ENCODE data around the gene FBXW9. TPM values are rescaled to one million over a fixed set of nuclear protein-coding genes. Genes with fewer than 3 reads are reported as not detected.

The FBXW9 gene
- total and polyA plus RNA-seq, 2 experiments from 2014 or later = 6.6 to 19.4 TPM

DNA sequence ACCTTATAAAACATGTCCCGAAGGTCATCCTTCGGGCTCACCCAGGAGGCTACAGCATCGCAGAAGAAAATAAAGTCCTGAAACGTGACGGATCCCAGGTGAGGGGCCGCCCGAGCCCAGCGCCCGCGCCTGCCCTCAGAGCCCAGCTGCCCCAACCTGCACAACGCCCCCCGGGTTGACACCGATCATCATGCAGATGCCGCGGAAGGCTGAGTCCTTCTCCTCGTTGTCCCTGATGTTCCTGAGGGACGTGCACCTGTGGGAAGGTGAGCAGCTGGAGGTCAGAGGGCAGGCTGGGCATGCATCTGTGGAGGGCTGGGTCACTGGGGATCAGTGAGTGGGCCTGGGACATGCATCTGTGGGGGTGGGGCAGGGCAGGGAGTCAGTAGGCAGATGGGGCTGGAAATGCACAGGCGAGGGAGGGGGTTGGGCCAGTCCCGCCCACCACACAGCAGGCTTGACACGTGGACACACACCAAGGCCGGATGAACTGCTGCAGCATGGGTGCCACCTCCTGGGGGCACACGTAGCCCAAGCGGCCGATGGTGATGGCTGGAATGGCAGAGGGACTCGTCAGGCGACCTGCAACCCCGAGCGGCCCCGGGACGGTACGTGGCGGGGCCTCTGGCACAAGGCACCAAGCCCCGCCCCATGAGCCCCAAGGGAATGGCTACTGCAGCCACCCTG is 5.3 kb upstream of the FBXW9 start:
- Mint-ChIP-seq H3K36me3 (ENCODE audit: low read depth) (peaks cover 76% of the 10 kb centered on the region), H3K27ac (no peak overlapping the region), H3K4me1 (peaks cover 14% of the 10 kb centered on the region), H3K9me3 (no peaks in the 10 kb centered on the region; the same call in 2 of the 3 replicates), H3K27me3 (ENCODE audit: insufficient read depth, low read depth, poor library complexity) (peaks cover 23% of the 10 kb centered on the region), H3K4me3 (no peak overlapping the region)
- H3K27me3 ChIP-seq (ENCODE audit: insufficient read depth) = no peaks in the 10 kb centered on the region
- H3K36me3 ChIP-seq (ENCODE audit: insufficient read depth) = peaks cover 46% of the 10 kb centered on the region
- no peaks in the 10 kb centered on the region for H3K9me2 ChIP-seq (ENCODE audit: insufficient read depth)
- peaks cover 63% of the 10 kb centered on the region for H3F3A ChIP-seq (replicated peaks; ENCODE audit: low read depth)
- H3K4me2 ChIP-seq = no peak overlapping the region
- H3K4me1 ChIP-seq (ENCODE audit: insufficient read depth) = no peaks in the 10 kb centered on the region
- H3K4me3 ChIP-seq = no peak overlapping the region
- peaks cover 23% of the 10 kb centered on the region for H4K20me1 ChIP-seq (replicated peaks; ENCODE audit: insufficient read depth)
- no peak for DNase-seq (ENCODE audit: low spot score)
- H2AFZ ChIP-seq = no peak overlapping the region
- peak overlapping the region; percentile 74; the same call in 1 of the 2 replicates for H3K27ac ChIP-seq (ENCODE audit: low read depth)
- ATAC-seq = no peak
- H3K79me2 ChIP-seq (replicated peaks; ENCODE audit: insufficient read depth) = peaks cover 4% of the 10 kb centered on the region; the same call in 1 of the 2 replicates
- no peak for TF ChIP-seq EZH2 (IDR thresholded peaks at IDR 0.05; ENCODE audit: low read depth, unreplicated experiment)
- TF ChIP-seq STAT1 (IDR thresholded peaks at IDR 0.05; ENCODE audit: unreplicated experiment) = no peak
- TF ChIP-seq EZH2phosphoT487 (IDR thresholded peaks at IDR 0.05; ENCODE audit: unreplicated experiment) = no peak
- TF ChIP-seq, protein P1, sequence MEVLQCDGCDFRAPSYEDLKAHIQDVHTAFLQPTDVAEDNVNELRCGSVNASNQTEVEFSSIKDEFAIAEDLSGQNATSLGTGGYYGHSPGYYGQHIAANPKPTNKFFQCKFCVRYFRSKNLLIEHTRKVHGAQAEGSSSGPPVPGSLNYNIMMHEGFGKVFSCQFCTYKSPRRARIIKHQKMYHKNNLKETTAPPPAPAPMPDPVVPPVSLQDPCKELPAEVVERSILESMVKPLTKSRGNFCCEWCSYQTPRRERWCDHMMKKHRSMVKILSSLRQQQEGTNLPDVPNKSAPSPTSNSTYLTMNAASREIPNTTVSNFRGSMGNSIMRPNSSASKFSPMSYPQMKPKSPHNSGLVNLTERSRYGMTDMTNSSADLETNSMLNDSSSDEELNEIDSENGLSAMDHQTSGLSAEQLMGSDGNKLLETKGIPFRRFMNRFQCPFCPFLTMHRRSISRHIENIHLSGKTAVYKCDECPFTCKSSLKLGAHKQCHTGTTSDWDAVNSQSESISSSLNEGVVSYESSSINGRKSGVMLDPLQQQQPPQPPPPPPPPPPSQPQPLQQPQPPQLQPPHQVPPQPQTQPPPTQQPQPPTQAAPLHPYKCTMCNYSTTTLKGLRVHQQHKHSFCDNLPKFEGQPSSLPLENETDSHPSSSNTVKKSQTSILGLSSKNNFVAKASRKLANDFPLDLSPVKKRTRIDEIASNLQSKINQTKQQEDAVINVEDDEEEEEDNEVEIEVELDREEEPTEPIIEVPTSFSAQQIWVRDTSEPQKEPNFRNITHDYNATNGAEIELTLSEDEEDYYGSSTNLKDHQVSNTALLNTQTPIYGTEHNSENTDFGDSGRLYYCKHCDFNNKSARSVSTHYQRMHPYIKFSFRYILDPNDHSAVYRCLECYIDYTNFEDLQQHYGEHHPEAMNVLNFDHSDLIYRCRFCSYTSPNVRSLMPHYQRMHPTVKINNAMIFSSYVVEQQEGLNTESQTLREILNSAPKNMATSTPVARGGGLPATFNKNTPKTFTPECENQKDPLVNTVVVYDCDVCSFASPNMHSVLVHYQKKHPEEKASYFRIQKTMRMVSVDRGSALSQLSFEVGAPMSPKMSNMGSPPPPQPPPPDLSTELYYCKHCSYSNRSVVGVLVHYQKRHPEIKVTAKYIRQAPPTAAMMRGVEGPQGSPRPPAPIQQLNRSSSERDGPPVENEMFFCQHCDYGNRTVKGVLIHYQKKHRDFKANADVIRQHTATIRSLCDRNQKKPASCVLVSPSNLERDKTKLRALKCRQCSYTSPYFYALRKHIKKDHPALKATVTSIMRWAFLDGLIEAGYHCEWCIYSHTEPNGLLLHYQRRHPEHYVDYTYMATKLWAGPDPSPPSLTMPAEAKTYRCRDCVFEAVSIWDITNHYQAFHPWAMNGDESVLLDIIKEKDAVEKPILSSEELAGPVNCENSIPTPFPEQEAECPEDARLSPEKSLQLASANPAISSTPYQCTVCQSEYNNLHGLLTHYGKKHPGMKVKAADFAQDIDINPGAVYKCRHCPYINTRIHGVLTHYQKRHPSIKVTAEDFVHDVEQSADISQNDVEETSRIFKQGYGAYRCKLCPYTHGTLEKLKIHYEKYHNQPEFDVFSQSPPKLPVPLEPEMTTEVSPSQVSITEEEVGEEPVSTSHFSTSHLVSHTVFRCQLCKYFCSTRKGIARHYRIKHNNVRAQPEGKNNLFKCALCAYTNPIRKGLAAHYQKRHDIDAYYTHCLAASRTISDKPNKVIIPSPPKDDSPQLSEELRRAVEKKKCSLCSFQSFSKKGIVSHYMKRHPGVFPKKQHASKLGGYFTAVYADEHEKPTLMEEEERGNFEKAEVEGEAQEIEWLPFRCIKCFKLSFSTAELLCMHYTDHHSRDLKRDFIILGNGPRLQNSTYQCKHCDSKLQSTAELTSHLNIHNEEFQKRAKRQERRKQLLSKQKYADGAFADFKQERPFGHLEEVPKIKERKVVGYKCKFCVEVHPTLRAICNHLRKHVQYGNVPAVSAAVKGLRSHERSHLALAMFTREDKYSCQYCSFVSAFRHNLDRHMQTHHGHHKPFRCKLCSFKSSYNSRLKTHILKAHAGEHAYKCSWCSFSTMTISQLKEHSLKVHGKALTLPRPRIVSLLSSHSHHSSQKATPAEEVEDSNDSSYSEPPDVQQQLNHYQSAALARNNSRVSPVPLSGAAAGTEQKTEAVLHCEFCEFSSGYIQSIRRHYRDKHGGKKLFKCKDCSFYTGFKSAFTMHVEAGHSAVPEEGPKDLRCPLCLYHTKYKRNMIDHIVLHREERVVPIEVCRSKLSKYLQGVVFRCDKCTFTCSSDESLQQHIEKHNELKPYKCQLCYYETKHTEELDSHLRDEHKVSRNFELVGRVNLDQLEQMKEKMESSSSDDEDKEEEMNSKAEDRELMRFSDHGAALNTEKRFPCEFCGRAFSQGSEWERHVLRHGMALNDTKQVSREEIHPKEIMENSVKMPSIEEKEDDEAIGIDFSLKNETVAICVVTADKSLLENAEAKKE (CRISPR knock-in tag; IDR thresholded peaks at IDR 0.05) = no peak
- no peak for TF ChIP-seq ZNF331 (CRISPR knock-in tag; IDR thresholded peaks at IDR 0.05; ENCODE audit: low read depth)
- TF ChIP-seq, protein P2, sequence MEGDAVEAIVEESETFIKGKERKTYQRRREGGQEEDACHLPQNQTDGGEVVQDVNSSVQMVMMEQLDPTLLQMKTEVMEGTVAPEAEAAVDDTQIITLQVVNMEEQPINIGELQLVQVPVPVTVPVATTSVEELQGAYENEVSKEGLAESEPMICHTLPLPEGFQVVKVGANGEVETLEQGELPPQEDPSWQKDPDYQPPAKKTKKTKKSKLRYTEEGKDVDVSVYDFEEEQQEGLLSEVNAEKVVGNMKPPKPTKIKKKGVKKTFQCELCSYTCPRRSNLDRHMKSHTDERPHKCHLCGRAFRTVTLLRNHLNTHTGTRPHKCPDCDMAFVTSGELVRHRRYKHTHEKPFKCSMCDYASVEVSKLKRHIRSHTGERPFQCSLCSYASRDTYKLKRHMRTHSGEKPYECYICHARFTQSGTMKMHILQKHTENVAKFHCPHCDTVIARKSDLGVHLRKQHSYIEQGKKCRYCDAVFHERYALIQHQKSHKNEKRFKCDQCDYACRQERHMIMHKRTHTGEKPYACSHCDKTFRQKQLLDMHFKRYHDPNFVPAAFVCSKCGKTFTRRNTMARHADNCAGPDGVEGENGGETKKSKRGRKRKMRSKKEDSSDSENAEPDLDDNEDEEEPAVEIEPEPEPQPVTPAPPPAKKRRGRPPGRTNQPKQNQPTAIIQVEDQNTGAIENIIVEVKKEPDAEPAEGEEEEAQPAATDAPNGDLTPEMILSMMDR (conservative IDR thresholded peaks at IDR 0.05; ENCODE audit: low read depth in 2 of 2) = no peak
- no peak for TF ChIP-seq CREB1 (CRISPR knock-in tag; IDR thresholded peaks at IDR 0.05; ENCODE audit: low read depth)
- TF ChIP-seq JUNB (IDR thresholded peaks at IDR 0.05; ENCODE audit: unreplicated experiment) = no peak
- no peak for TF ChIP-seq POLR2AphosphoS5 (IDR thresholded peaks at IDR 0.05; ENCODE audit: low read depth)
- TF ChIP-seq, protein P3, sequence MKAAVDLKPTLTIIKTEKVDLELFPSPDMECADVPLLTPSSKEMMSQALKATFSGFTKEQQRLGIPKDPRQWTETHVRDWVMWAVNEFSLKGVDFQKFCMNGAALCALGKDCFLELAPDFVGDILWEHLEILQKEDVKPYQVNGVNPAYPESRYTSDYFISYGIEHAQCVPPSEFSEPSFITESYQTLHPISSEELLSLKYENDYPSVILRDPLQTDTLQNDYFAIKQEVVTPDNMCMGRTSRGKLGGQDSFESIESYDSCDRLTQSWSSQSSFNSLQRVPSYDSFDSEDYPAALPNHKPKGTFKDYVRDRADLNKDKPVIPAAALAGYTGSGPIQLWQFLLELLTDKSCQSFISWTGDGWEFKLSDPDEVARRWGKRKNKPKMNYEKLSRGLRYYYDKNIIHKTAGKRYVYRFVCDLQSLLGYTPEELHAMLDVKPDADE (IDR thresholded peaks at IDR 0.05) = no peak
- TF ChIP-seq ZNF114 (CRISPR knock-in tag; IDR thresholded peaks at IDR 0.05) = no peak
- TF ChIP-seq, protein P4, sequence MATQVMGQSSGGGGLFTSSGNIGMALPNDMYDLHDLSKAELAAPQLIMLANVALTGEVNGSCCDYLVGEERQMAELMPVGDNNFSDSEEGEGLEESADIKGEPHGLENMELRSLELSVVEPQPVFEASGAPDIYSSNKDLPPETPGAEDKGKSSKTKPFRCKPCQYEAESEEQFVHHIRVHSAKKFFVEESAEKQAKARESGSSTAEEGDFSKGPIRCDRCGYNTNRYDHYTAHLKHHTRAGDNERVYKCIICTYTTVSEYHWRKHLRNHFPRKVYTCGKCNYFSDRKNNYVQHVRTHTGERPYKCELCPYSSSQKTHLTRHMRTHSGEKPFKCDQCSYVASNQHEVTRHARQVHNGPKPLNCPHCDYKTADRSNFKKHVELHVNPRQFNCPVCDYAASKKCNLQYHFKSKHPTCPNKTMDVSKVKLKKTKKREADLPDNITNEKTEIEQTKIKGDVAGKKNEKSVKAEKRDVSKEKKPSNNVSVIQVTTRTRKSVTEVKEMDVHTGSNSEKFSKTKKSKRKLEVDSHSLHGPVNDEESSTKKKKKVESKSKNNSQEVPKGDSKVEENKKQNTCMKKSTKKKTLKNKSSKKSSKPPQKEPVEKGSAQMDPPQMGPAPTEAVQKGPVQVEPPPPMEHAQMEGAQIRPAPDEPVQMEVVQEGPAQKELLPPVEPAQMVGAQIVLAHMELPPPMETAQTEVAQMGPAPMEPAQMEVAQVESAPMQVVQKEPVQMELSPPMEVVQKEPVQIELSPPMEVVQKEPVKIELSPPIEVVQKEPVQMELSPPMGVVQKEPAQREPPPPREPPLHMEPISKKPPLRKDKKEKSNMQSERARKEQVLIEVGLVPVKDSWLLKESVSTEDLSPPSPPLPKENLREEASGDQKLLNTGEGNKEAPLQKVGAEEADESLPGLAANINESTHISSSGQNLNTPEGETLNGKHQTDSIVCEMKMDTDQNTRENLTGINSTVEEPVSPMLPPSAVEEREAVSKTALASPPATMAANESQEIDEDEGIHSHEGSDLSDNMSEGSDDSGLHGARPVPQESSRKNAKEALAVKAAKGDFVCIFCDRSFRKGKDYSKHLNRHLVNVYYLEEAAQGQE (IDR thresholded peaks at IDR 0.05; ENCODE audit: unreplicated experiment) = no peak
- no peak for TF ChIP-seq NANOG (IDR thresholded peaks at IDR 0.05; ENCODE audit: borderline replicate concordance)
